MM.1S (cell line): ENCODE results near the gene BLM.

Experiments
- DNase-seq: peaks from one replicate; pipeline ENCODE4 v3.0.0-alpha.2; 2015
- H2AFZ ChIP-seq: fragments of 300-600 bp; sonication (generic); 2 replicates; pipeline ENCODE4 v1.6.0; 2016; ENCODE audit warnings: antibody characterized with exemption, low read length
- H3F3A ChIP-seq: fragments of 300-600 bp; sonication (generic); 2 replicates; pipeline ENCODE4 v1.6.1; 2016; ENCODE audit warnings: mild to moderate bottlenecking, antibody characterized with exemption, low read length, moderate library complexity, mixed read lengths; ENCODE audit not compliant: insufficient read depth
- H3K27ac ChIP-seq: fragments of 300-600 bp; sonication (generic); 2 replicates; pipeline ENCODE4 v1.5.1; 2016; ENCODE audit warnings: mild to moderate bottlenecking, low read length
- H3K27me3 ChIP-seq: fragments of 300-600 bp; sonication (generic); replicated peaks from 2 replicates; pipeline ENCODE4 v1.6.0; 2016; ENCODE audit warnings: low read length; ENCODE audit not compliant: insufficient read depth
- H3K36me3 ChIP-seq: fragments of 300-600 bp; sonication (generic); replicated peaks from 2 replicates; pipeline ENCODE4 v1.6.1; 2016; ENCODE audit warnings: mild to moderate bottlenecking, low read length, mixed read lengths; ENCODE audit not compliant: insufficient read depth
- H3K4me1 ChIP-seq: fragments of 300-600 bp; sonication (generic); 2 replicates; pipeline ENCODE4 v1.6.1; 2016; ENCODE audit warnings: low read length, mixed read lengths
- H3K4me2 ChIP-seq: fragments of 300-600 bp; sonication (generic); 2 replicates; pipeline ENCODE4 v1.6.0; 2016; ENCODE audit warnings: low read depth, low read length
- H3K4me3 ChIP-seq: fragments of 300-600 bp; sonication (generic); 2 replicates; pipeline ENCODE4 v1.5.1; 2016; ENCODE audit warnings: low read length, mixed read lengths
- H3K79me2 ChIP-seq: fragments of 300-600 bp; sonication (generic); 2 replicates; pipeline ENCODE4 v1.6.1; 2016; ENCODE audit warnings: mixed run types, low read length, mixed read lengths
- H3K9ac ChIP-seq: fragments of 300-600 bp; sonication (generic); 2 replicates; pipeline ENCODE4 v1.6.1; 2016; ENCODE audit warnings: low read length, mixed read lengths
- H3K9me2 ChIP-seq: fragments of 300-600 bp; sonication (generic); replicated peaks from 2 replicates; pipeline ENCODE4 v1.6.1; 2016; ENCODE audit warnings: mild to moderate bottlenecking, low read length, mixed read lengths; ENCODE audit not compliant: insufficient read depth
- H3K9me3 ChIP-seq: fragments of 300-600 bp; sonication (generic); replicated peaks from 2 replicates; pipeline ENCODE4 v1.6.1; 2016; ENCODE audit warnings: mild to moderate bottlenecking, low read length, mixed read lengths; ENCODE audit not compliant: insufficient read depth
- H4K20me1 ChIP-seq: fragments of 300-600 bp; sonication (generic); 2 replicates; pipeline ENCODE4 v1.6.1; 2016; ENCODE audit warnings: mild to moderate bottlenecking, low read length, moderate library complexity, mixed read lengths; ENCODE audit not compliant: insufficient read depth
- EZH2 ChIP-seq: fragments of 300-600 bp; sonication (generic); optimal IDR thresholded peaks from 2 replicates; pipeline ENCODE3; 2017; ENCODE audit warnings: low read depth, mild to moderate bottlenecking, antibody characterized with exemption, low read length, mixed read lengths
- EZH2phosphoT487 ChIP-seq: fragments of 300-600 bp; sonication (generic); IDR thresholded peaks from 2 replicates; pipeline ENCODE4 v1.6.1; 2018; ENCODE audit warnings: antibody characterized with exemption, low read length
- TF ChIP-seq, protein P1 (sequence below): fragments of 300-600 bp; sonication (generic); IDR thresholded peaks from 2 replicates; pipeline ENCODE4 v1.5.1; 2016; ENCODE audit warnings: antibody characterized with exemption, low read length, mixed read lengths

The BLM gene

GRCh38 chr15:90838139-90838538, 121.0 kb downstream of the BLM start:
- no peak overlapping the region for H3K4me3 ChIP-seq
- H3K36me3 ChIP-seq = no peaks in the 10 kb centered on the region
- H3K79me2 ChIP-seq = no peaks in the 10 kb centered on the region
- H3K9me3 ChIP-seq = no peaks in the 10 kb centered on the region
- TF ChIP-seq, protein P1, sequence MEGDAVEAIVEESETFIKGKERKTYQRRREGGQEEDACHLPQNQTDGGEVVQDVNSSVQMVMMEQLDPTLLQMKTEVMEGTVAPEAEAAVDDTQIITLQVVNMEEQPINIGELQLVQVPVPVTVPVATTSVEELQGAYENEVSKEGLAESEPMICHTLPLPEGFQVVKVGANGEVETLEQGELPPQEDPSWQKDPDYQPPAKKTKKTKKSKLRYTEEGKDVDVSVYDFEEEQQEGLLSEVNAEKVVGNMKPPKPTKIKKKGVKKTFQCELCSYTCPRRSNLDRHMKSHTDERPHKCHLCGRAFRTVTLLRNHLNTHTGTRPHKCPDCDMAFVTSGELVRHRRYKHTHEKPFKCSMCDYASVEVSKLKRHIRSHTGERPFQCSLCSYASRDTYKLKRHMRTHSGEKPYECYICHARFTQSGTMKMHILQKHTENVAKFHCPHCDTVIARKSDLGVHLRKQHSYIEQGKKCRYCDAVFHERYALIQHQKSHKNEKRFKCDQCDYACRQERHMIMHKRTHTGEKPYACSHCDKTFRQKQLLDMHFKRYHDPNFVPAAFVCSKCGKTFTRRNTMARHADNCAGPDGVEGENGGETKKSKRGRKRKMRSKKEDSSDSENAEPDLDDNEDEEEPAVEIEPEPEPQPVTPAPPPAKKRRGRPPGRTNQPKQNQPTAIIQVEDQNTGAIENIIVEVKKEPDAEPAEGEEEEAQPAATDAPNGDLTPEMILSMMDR = no peak
- TF ChIP-seq EZH2phosphoT487 = no peak
- TF ChIP-seq EZH2 = no peak
- H3K9ac ChIP-seq = no peak overlapping the region
- H3F3A ChIP-seq = no peaks in the 10 kb centered on the region
- no peak overlapping the region for H3K27ac ChIP-seq
- H3K27me3 ChIP-seq = no peaks in the 10 kb centered on the region
- no peak for DNase-seq
- no peak overlapping the region for H3K4me2 ChIP-seq
- no peaks in the 10 kb centered on the region for H4K20me1 ChIP-seq
- H3K4me1 ChIP-seq = 0 out of 2 replicates have a peak, but pooled peaks cover 6% of the 10 kb centered on the region
- no peak overlapping the region for H2AFZ ChIP-seq
- no peaks in the 10 kb centered on the region for H3K9me2 ChIP-seq

DNA sequence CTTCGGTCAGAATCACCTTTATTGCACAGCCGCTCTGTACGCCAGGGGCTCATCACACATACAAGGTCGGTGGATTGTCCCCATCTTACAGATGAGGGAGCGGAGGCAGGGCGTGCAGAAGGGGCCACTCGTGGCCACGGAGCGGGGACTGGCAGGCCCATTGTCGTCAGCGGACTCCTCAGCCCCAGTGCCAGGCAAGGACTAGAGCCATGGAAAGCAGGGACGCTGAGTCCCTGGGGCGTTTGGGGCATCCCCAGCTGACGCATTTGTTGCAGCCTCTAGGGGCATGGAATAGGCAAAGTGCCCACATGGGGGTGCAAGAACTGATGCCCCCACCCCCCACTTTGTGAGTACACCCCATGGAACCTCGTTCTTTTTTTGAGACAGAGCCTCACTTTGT, 121.4 kb downstream of the BLM start:
- H2AFZ ChIP-seq = no peak overlapping the region
- no peak overlapping the region for H3K9ac ChIP-seq
- no peak overlapping the region for H3K4me3 ChIP-seq
- H3K27ac ChIP-seq = no peak overlapping the region
- 0 out of 2 replicates have a peak, but pooled peaks cover 6% of the 10 kb centered on the region for H3K4me1 ChIP-seq
- H3K9me2 ChIP-seq = no peaks in the 10 kb centered on the region
- H3K27me3 ChIP-seq = no peaks in the 10 kb centered on the region
- DNase-seq = no peak
- H4K20me1 ChIP-seq = no peaks in the 10 kb centered on the region
- H3K79me2 ChIP-seq = no peaks in the 10 kb centered on the region
- H3F3A ChIP-seq = no peaks in the 10 kb centered on the region
- TF ChIP-seq EZH2 = no peak
- H3K4me2 ChIP-seq = no peak overlapping the region
- no peaks in the 10 kb centered on the region for H3K9me3 ChIP-seq
- no peaks in the 10 kb centered on the region for H3K36me3 ChIP-seq

- Histone ChIP-seq H3K27me3 (no peaks in the 10 kb centered on the region), H3K9ac (no peak overlapping the region), H3K27ac (no peak overlapping the region), H3K79me2 (no peaks in the 10 kb centered on the region), H3F3A (no peaks in the 10 kb centered on the region), H3K36me3 (no peaks in the 10 kb centered on the region), H3K4me1 (0 out of 2 replicates have a peak, but pooled peaks cover 6% of the 10 kb centered on the region), H3K4me3 (0 out of 2 replicates have a peak overlapping the region, but pooled peaks have one; percentile 3), H4K20me1 (no peaks in the 10 kb centered on the region), H2AFZ (0 out of 2 replicates have a peak overlapping the region, but pooled peaks have one; percentile 1), H3K9me3 (no peaks in the 10 kb centered on the region), H3K4me2 (peak overlapping the region; percentile 32; the same call in 1 of the 2 replicates), H3K9me2 (no peaks in the 10 kb centered on the region)
- peak; percentile 45 for DNase-seq
- TF ChIP-seq, protein P1 = no peak
- no peak for TF ChIP-seq EZH2
- no peak for TF ChIP-seq EZH2phosphoT487
Observed at GRCh38 chr15:90839187-90840071, 122.3 kb downstream of the BLM start.
